ENCODE results near the gene ZFYVE27. TPM values are rescaled to one million over a fixed set of nuclear protein-coding genes. Genes with fewer than 3 reads are reported as not detected.
A peak's percentile ranks its signal among the peaks of the same experiment; 100 is the strongest.

ZFYVE27 gene
- total and polyA plus RNA-seq, 12 donors: 23.6 to 45.3 (median 33.2) TPM

DNA sequence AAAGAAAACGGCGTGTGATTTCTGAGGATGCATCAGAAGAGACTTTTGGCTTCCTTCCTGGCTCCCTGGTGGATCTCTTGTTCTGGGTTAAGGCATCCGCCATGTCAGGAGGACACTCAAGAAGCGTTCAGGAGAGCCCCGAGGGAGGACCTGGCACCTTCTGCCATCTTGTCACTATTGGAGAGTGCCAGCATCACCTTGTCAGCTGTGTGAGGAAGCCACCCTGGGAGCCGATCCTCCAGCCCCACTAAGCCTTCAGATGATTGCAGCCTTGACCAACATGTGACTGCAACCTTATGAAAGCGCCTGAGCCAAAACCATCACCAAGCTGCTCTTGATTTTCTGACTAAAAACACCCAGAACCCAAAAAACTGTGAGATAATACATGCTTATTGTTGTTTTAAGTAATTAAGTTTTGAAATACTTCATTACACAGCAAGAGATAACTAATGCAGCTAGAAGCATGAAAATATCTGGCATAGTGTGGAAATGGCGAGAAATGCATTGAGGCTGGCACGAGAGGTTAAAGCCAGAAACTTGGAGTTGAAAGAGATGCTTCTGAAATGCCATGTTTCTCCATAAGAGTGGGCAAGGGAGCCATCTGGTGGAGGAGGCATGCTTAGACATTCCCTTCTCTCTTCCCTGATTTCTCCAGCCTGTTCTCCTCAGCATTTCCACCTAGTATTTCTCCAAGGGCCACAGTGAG is 5.4 kb upstream of the ZFYVE27 start:
- intact Hi-C loops (cut with DNase I): loop anchor here (5.0 to 10.0 kb wide), 2 partner anchors 34 to 157 kb away; partner anchors contain the start of gene ANKRD2 (in 1 of the 2)

DNA sequence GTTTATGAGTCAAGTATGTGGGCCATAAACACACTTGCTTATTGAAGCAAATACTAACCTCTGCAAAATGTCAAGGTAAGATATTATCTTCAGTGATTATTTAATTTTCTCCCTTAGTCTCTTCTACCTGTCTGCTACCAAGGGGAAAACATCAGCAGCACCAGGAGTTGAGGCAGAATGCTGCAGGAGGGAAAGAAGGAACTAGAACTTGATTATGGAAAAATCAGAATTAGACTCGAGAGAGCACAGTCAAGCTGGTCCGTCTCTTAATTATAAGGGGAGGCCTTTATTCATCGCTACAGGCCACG is 4.9 kb upstream of the ZFYVE27 start:
- intact Hi-C loops (cut with DNase I): loop anchor here (5.0 to 10.0 kb wide), 2 partner anchors 35 to 157 kb away; partner anchors contain the start of gene ANKRD2 (in 1 of the 2)
- 53 to 65% (median 62%) methylated on average over 4 of the region's 4 CpGs for WGBS, 4 donors
- DNase-seq: no peak
- Histone ChIP-seq H3K27ac (no peak overlapping the region), H3K9me3 (replicated peaks in 1 of 3) (no peaks in the 10 kb centered on the region), H3K4me1 (replicated peaks in 1 of 2) (no peaks in the 10 kb centered on the region), H3K27me3 (no peaks in the 10 kb centered on the region), H3K36me3 (replicated peaks in 1 of 2) (no peaks in the 10 kb centered on the region), H3K4me3 (no peak overlapping the region)
- no peak for TF ChIP-seq POLR2A (IDR thresholded peaks at IDR 0.05)
- TF ChIP-seq, protein P1, sequence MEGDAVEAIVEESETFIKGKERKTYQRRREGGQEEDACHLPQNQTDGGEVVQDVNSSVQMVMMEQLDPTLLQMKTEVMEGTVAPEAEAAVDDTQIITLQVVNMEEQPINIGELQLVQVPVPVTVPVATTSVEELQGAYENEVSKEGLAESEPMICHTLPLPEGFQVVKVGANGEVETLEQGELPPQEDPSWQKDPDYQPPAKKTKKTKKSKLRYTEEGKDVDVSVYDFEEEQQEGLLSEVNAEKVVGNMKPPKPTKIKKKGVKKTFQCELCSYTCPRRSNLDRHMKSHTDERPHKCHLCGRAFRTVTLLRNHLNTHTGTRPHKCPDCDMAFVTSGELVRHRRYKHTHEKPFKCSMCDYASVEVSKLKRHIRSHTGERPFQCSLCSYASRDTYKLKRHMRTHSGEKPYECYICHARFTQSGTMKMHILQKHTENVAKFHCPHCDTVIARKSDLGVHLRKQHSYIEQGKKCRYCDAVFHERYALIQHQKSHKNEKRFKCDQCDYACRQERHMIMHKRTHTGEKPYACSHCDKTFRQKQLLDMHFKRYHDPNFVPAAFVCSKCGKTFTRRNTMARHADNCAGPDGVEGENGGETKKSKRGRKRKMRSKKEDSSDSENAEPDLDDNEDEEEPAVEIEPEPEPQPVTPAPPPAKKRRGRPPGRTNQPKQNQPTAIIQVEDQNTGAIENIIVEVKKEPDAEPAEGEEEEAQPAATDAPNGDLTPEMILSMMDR (IDR thresholded peaks at IDR 0.05): no peak

More for the DNA sequence above, 5.4 kb upstream of the ZFYVE27 start:
- 54 to 60% (median 56%) methylated on average over 8 to 9 of the region's 9 CpGs for WGBS, 4 donors
- Histone ChIP-seq H3K27ac (no peak overlapping the region), H3K9me3 (replicated peaks in 1 of 3) (no peaks in the 10 kb centered on the region), H3K36me3 (replicated peaks in 1 of 2) (no peaks in the 10 kb centered on the region), H3K27me3 (no peaks in the 10 kb centered on the region), H3K4me3 (no peak overlapping the region), H3K4me1 (replicated peaks in 1 of 2) (no peaks in the 10 kb centered on the region)
- DNase-seq: peak; percentile 68 to 90 (median 72)
- TF ChIP-seq, protein P1 (IDR thresholded peaks at IDR 0.05): peak; percentile 65 to 95 (median 92)
- TF ChIP-seq POLR2A (IDR thresholded peaks at IDR 0.05): no peak

GRCh38 chr10:97733256-97733655 is 3.7 kb upstream of the ZFYVE27 start:
- TF ChIP-seq, protein P1 (IDR thresholded peaks at IDR 0.05): no peak
- TF ChIP-seq POLR2A (IDR thresholded peaks at IDR 0.05): no peak
- Histone ChIP-seq H3K27me3 (no peaks in the 10 kb centered on the region), H3K27ac (no peak overlapping the region), H3K9me3 (replicated peaks in 1 of 3) (no peaks in the 10 kb centered on the region), H3K4me1 (replicated peaks in 1 of 2) (peaks cover 6 to 8% of the 10 kb centered on the region in 2 donors), H3K36me3 (replicated peaks in 1 of 2) (no peaks in the 10 kb centered on the region), H3K4me3 (no peak overlapping the region)
- 69 to 84% (median 76%) methylated on average over 5 of the region's 5 CpGs for WGBS, 4 donors
- intact Hi-C loops (cut with DNase I): loop anchor here (5.0 to 10.0 kb wide), 2 partner anchors 36 to 158 kb away; partner anchors contain the start of gene ANKRD2 (in 1 of the 2)
- no peak for DNase-seq

- WGBS, 4 donors: 80 to 86% (median 83%) methylated on average over 6 of the region's 6 CpGs
- H3K4me3 ChIP-seq: no peak overlapping the region
- no peaks in the 10 kb centered on the region for H3K9me3 ChIP-seq (replicated peaks in 1 of 3)
- no peaks in the 10 kb centered on the region for H3K36me3 ChIP-seq (replicated peaks in 1 of 2)
- TF ChIP-seq, protein P1 (IDR thresholded peaks at IDR 0.05): no peak
- TF ChIP-seq POLR2A (IDR thresholded peaks at IDR 0.05): no peak
- no peaks in the 10 kb centered on the region for H3K27me3 ChIP-seq
- peaks cover 7 to 16% of the 10 kb centered on the region in 2 donors for H3K4me1 ChIP-seq (replicated peaks in 1 of 2)
- intact Hi-C loops (cut with DNase I): loop anchor here (5.0 to 10.0 kb wide), 2 partner anchors 37 to 159 kb away; partner anchors contain the start of gene ANKRD2 (in 1 of the 2)
- no peak overlapping the region for H3K27ac ChIP-seq
- DNase-seq: no peak
Observed at GRCh38 chr10:97734021-97734420, 2.9 kb upstream of the ZFYVE27 start.

Measured in adrenal gland (tissue), 12 donors.